CD4-positive, alpha-beta T cell treated with Interleukin-15 for 1 hour (primary cell): Measurements from ENCODE around the gene ACTL6B.

Experiments used
- DNase-seq: peaks from one replicate; pipeline ENCODE4 v3.0.0-alpha.2; 2020

The ACTL6B gene

DNA sequence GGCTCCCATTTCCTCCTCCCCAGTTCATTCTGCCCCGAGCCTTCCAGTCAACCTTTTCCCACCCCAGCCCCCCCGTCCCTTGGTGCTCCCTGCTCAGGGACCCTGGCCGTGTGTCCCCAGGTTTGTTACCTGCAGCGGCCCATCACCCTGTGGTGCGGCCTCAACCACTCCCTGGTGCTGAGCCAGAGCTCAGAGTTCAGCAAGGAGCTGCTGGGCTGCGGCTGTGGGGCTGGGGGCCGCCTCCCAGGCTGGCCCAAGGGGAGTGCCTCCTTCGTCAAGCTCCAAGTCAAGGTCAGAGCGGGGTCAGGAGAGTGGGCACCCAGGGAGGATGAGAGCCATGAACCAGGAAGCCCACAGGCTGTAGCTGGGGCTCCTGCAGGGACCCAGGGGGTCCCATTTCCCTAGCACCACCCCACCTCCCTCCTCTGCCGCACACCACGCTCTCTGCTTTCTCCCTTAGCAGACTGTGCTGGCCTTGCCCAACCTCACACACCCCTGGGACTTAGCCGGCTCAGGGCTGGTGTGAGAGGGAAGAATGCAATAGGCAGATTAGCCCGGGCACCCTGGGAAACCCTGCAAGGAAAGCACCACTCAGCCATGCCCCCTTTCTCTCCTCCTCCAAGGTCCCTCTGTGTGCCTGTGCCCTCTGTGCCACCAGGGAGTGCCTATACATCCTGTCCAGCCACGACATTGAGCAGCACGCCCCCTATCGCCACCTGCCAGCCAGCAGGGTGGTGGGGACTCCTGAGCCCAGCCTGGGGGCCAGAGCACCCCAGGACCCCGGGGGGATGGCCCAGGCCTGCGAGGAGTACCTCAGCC lies 56.1 kb downstream of the ACTL6B start:
- DNase-seq: no peak

DNA sequence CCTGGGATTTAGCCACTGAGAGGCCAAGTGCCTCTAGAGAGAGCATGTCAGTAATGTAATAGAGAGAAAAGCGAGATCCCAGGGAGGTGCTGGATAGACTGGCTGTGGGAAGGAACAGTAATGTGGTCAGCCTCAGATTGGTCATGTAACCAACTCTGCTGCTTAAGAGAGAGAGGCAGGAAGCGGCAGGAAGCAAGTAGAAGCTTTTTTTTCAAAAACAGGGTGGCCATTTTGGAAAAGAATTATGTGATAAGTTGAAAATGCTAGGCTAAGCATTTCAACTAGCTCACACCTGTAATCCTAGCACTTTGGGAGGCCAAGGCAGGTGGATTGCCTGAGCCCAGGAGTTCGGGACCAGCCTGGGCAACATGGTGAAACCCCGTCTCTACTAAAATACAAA lies 57.8 kb downstream of the ACTL6B start:
- DNase-seq: no peak

DNA sequence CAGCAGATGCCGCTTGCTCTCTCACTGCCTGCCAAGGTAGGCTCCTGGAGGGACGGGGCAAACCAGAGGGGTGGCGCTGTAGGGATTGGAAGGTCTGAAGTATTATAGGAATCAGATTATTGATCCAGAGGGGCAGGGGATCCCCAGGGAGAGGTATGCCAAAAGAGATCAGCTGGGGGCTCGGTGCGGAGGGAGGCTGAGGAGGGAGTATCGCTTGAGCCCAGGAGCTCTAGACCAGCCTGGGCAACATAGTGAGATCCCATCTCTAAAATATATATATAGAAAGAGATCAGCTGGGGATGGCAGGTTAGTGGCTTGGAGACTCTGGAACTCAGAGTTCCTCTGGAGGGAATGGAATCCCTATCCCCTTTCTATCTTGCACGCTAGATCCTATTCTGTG lies 61.1 kb downstream of the ACTL6B start:
- no peak for DNase-seq
